GM10248 (cell line): Measurements from ENCODE around the gene CLEC2L.

Experiments
- CTCF ChIA-PET: fragments of 300-600 bp; sonication (Branson Sonifier 250); formaldehyde crosslinking; extraction: SDS; loops from one replicate; lab custom pipeline; 2021; ENCODE audit warnings: antibody characterized with exemption; lab: Yijun Ruan, JAX
- POLR2A ChIA-PET: fragments of 350-650 bp; sonication (Branson Sonifier 250); formaldehyde crosslinking; extraction: SDS; loops from one replicate; lab custom pipeline; 2020; ENCODE audit warnings: antibody characterized with exemption; lab: Yijun Ruan, JAX
- DNase-seq: peaks from one replicate; pipeline ENCODE4 v3.0.0; 2012; ENCODE audit errors: extremely low spot score
- TF ChIP-seq, protein P1 (sequence below): IDR thresholded peaks from 2 replicates; pipeline ENCODE4 v1.5.1; 2012; ENCODE audit warnings: mild to moderate bottlenecking, low read depth; ENCODE audit errors: extremely low read depth, missing control alignments, control extremely low read depth

CLEC2L gene

DNA sequence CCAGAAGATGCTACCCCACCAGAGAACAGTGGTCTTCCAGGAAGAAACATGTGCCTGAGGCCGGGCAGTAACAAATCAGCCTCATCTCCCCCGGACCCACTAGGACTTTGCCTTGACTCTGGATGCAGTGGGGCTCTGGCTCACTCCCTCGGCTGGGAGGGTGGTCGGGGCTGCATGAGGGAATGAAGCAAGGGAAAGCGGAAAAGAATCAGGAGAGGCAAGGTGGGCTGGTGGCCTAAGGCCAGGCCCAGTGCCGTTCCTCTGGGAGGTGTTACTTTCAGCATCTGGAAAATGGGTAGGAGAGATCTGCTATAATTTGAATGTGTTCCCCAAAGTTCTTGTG lies 51.8 kb downstream of the CLEC2L start:
- TF ChIP-seq, protein P1, sequence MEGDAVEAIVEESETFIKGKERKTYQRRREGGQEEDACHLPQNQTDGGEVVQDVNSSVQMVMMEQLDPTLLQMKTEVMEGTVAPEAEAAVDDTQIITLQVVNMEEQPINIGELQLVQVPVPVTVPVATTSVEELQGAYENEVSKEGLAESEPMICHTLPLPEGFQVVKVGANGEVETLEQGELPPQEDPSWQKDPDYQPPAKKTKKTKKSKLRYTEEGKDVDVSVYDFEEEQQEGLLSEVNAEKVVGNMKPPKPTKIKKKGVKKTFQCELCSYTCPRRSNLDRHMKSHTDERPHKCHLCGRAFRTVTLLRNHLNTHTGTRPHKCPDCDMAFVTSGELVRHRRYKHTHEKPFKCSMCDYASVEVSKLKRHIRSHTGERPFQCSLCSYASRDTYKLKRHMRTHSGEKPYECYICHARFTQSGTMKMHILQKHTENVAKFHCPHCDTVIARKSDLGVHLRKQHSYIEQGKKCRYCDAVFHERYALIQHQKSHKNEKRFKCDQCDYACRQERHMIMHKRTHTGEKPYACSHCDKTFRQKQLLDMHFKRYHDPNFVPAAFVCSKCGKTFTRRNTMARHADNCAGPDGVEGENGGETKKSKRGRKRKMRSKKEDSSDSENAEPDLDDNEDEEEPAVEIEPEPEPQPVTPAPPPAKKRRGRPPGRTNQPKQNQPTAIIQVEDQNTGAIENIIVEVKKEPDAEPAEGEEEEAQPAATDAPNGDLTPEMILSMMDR = no peak
- ChIA-PET CTCF (no interaction called here), POLR2A (no interaction called here)
- DNase-seq = no peak

- ChIA-PET CTCF (interaction anchor here (1.0 kb wide), 2 partner anchors 11 to 142 kb away, joined by 3 to 4 read pairs; no protein-coding TSS in a partner anchor), POLR2A (no interaction called here)
- TF ChIP-seq, protein P1 = no peak
- no peak for DNase-seq
Measured at GRCh38 chr7:139576179-139576973, 52.9 kb downstream of the CLEC2L start.

- DNase-seq = no peak
- ChIA-PET CTCF (interaction anchor here (0.7 to 1.5 kb wide), 6 partner anchors 10 to 422 kb away, joined by 3 to 6 read pairs (median 4); no protein-coding TSS in a partner anchor), POLR2A (no interaction called here)
- TF ChIP-seq, protein P1 = no peak
Measured at GRCh38 chr7:139580435-139580834, 57.0 kb downstream of the CLEC2L start.

- CTCF ChIA-PET = interaction anchor here (1.5 to 2.1 kb wide), 3 partner anchors 39 to 421 kb away, joined by 3 to 6 read pairs (median 6); no protein-coding TSS in a partner anchor
- TF ChIP-seq, protein P1 = no peak
- POLR2A ChIA-PET = no interaction called here
- no peak for DNase-seq
Measured at GRCh38 chr7:139582130-139582650, 58.7 kb downstream of the CLEC2L start.

DNA sequence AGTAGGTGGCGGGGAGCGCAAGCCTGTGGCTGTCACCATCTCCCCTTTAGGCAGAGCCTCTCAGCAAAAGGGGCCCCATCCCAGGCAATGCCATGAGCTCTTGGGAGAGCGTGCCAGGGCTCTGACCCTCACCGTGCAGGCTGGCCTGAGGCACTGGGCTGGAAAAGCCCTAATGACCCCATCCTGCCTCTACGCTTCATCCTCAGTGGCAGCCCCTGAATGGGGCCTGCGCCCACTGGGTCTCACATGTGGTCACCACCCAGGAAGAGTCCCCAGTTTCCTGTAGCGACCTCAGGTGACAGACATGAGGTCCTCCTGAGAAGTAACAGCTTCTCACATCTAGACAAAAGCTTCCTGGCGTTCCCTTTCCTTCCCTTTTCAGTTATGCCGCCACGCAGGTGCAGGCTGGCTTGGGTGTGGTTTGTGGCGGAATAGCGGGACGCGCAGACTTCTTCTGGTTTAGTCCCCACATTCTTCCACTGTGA lies 59.2 kb downstream of the CLEC2L start:
- POLR2A ChIA-PET = no interaction called here
- TF ChIP-seq, protein P1 = no peak
- CTCF ChIA-PET = interaction anchor here (1.5 to 2.1 kb wide), 3 partner anchors 38 to 421 kb away, joined by 3 to 6 read pairs (median 6); no protein-coding TSS in a partner anchor
- no peak for DNase-seq

DNA sequence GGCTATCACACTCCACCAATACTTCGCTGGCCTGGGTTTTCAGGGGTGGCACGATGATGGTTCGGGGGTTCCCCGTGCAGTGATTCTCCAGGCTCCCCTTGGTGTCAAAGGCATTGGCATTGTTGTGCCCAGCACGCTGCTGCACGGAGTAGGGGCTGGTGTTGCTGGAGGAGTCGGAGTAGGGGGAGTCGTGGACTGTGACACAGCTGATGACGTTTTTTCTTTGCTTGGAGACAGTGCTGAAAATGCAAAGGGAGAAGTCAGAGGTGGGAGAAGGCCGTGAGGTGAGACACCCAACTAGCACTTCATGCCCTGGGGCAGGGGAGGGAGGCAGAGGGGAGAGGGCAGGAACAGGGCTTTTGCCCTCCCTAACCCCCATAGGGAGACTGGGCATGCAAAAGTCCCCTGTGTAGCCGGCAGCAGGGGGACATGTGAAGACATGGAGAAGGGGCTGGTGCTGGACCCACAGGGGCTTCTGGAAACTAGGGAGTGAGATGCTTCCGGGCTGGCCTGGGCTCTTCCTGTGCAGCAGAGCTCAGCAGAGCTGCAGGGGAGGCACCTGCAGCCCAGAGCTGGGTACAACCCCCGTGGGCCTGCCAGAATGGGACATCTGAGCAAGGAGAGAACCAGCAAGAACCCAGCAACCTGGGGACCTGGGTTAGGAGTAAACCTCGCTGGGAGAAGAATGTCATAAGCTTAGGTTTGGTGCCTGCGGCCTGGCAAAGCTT lies 60.5 kb downstream of the CLEC2L start:
- TF ChIP-seq, protein P1 = no peak
- ChIA-PET POLR2A (no interaction called here), CTCF (interaction anchor here (3.1 kb wide), 1 partner anchor 18 kb away, joined by 12 read pairs; no protein-coding TSS in a partner anchor)
- no peak for DNase-seq
